HEK293T (cell line): ENCODE results near the gene BRD3.

Experiments used
- ARNT ChIP-seq: fragments of 450-650 bp; IDR thresholded peaks from 2 replicates; pipeline ENCODE4 v1.6.1; 2017; ENCODE audit warnings: mild to moderate bottlenecking
- BHLHE40 ChIP-seq: fragments of 450-650 bp; IDR thresholded peaks from 2 replicates; pipeline ENCODE4 v1.6.1; 2016; ENCODE audit warnings: mild to moderate bottlenecking, moderate library complexity, borderline replicate concordance
- FOXA1 ChIP-seq: fragments of 450-650 bp; IDR thresholded peaks from 2 replicates; pipeline ENCODE4 v1.6.1; 2016; ENCODE audit warnings: mild to moderate bottlenecking
- FOXK2 ChIP-seq: fragments of 450-650 bp; IDR thresholded peaks from 2 replicates; pipeline ENCODE4 v1.6.1; 2016; ENCODE audit warnings: mild to moderate bottlenecking
- FOXM1 ChIP-seq: fragments of 450-650 bp; IDR thresholded peaks from 2 replicates; pipeline ENCODE4 v1.6.1; 2017; ENCODE audit warnings: mild to moderate bottlenecking, borderline replicate concordance
- L3MBTL2 ChIP-seq: fragments of 450-650 bp; conservative IDR thresholded peaks from 2 replicates; pipeline ENCODE4 v1.6.1; 2016; ENCODE audit warnings: mild to moderate bottlenecking
- LEF1 ChIP-seq: fragments of 450-650 bp; IDR thresholded peaks from 2 replicates; pipeline ENCODE4 v1.6.1; 2017; ENCODE audit warnings: mild to moderate bottlenecking, borderline replicate concordance
- SP1 ChIP-seq: fragments of 450-650 bp; IDR thresholded peaks from 2 replicates; pipeline ENCODE4 v1.6.1; 2017
- SUZ12 ChIP-seq: fragments of 450-650 bp; IDR thresholded peaks from 2 replicates; pipeline ENCODE4 v1.6.1; 2016; ENCODE audit warnings: mild to moderate bottlenecking
- TARDBP ChIP-seq: fragments of 450-650 bp; IDR thresholded peaks from 2 replicates; pipeline ENCODE4 v1.6.1; 2016

- TF ChIP-seq SP1 (no peak), TARDBP (no peak), BHLHE40 (no peak), FOXM1 (no peak), LEF1 (no peak), L3MBTL2 (no peak), FOXK2 (no peak), FOXA1 (no peak), ARNT (no peak), SUZ12 (no peak)
Measured at GRCh38 chr9:134052941-134053340, 14.9 kb downstream of the BRD3 start.
